Skeletal muscle satellite cell (primary cell): Measurements from ENCODE around the gene ABI3BP.

Source experiments
- H3K27me3 ChIP-seq: 2 replicates; pipeline ENCODE4 v1.7.0; 2013; ENCODE audit warnings: low read length; ENCODE audit not compliant: control insufficient read depth, insufficient read depth
- H3K36me3 ChIP-seq: 2 replicates; pipeline ENCODE4 v1.7.0; 2013; ENCODE audit warnings: mild to moderate bottlenecking, control low read depth, low read length; ENCODE audit not compliant: insufficient read depth
- H3K4me1 ChIP-seq: 2 replicates; pipeline ENCODE4 v1.7.0; 2013; ENCODE audit warnings: low read length; ENCODE audit not compliant: control insufficient read depth, insufficient read depth
- H3K4me2 ChIP-seq: 2 replicates; pipeline ENCODE4 v1.7.0; 2013; ENCODE audit warnings: mild to moderate bottlenecking, low read length
- H3K4me3 ChIP-seq: 2 replicates; pipeline ENCODE4 v1.7.0; 2013; ENCODE audit warnings: low read length
- H3K9ac ChIP-seq: 2 replicates; pipeline ENCODE4 v1.7.0; 2013; ENCODE audit warnings: mild to moderate bottlenecking, low read depth, low read length, moderate library complexity
- H3K9me3 ChIP-seq: replicated peaks from 2 replicates; pipeline ENCODE4 v1.7.0; 2013; ENCODE audit warnings: mild to moderate bottlenecking, control low read depth, low read length

The ABI3BP gene

GRCh38 chr3:100710261-100710968 lies 282.8 kb downstream of the ABI3BP start:
- H3K9me3 ChIP-seq = no peaks in the 10 kb centered on the region
- peak overlapping the region; percentile 89 for H3K4me2 ChIP-seq
- H3K36me3 ChIP-seq = peaks cover 29% of the 10 kb centered on the region
- no peaks in the 10 kb centered on the region for H3K27me3 ChIP-seq
- H3K4me1 ChIP-seq = peaks cover 27% of the 10 kb centered on the region
- H3K4me3 ChIP-seq = peak overlapping the region; percentile 80
- peak overlapping the region; percentile 89 for H3K9ac ChIP-seq

- Histone ChIP-seq H3K9ac (peak overlapping the region; percentile 89), H3K4me3 (peak overlapping the region; percentile 80), H3K4me1 (peaks cover 27% of the 10 kb centered on the region), H3K4me2 (peak overlapping the region; percentile 89), H3K36me3 (peaks cover 24% of the 10 kb centered on the region), H3K9me3 (no peaks in the 10 kb centered on the region), H3K27me3 (no peaks in the 10 kb centered on the region)
Observed at GRCh38 chr3:100709842-100710260, 283.4 kb downstream of the ABI3BP start.

- peak within 1 kb of the TSS; percentile 89 for H3K4me2 ChIP-seq
- H3K27me3 ChIP-seq = no peaks in the 10 kb centered on the region
- H3K4me3 ChIP-seq = peak within 1 kb of the TSS; percentile 80
- peaks cover 27% of the 10 kb centered on the region for H3K4me1 ChIP-seq
- H3K9ac ChIP-seq = peak within 1 kb of the TSS; percentile 89
- peaks cover 17% of the 10 kb centered on the region for H3K36me3 ChIP-seq
- no peaks in the 10 kb centered on the region for H3K9me3 ChIP-seq
Observed at GRCh38 chr3:100708989-100709841, 284.0 kb downstream of the ABI3BP start, which contains the start of gene TFG. TFG (plus strand) TSS chr3:100709494; CDS start chr3:100713686, 4,192 bp downstream.

GRCh38 chr3:100708644-100708988 lies 284.6 kb downstream of the ABI3BP start:
- Histone ChIP-seq H3K27me3 (no peaks in the 10 kb centered on the region), H3K36me3 (peaks cover 11% of the 10 kb centered on the region), H3K4me1 (peaks cover 27% of the 10 kb centered on the region), H3K9me3 (no peaks in the 10 kb centered on the region), H3K9ac (peak overlapping the region; percentile 64), H3K4me2 (peak overlapping the region; percentile 80), H3K4me3 (peak overlapping the region; percentile 62)

DNA sequence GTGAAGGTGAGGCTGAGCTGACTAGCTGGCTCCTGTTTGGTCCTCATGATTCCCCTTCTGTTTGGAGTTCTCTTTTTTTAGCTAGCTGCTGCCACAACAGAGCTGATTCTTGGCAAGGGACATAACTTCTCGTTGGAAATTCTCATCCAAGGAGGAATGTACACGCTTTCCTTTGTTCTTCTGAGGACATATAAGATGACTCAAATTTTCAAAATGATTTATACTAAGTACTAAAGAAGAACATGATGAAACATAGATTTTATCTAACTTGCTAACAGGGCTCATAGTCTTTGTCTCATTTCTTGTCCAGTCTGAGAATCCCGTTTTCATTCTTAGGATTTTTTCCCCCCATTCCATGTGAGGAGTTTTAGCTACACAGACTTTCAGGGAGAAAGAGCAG lies 286.9 kb downstream of the ABI3BP start:
- H3K4me3 ChIP-seq = no peak overlapping the region
- H3K36me3 ChIP-seq = peaks cover 3% of the 10 kb centered on the region
- no peak overlapping the region for H3K4me2 ChIP-seq
- no peak overlapping the region for H3K9ac ChIP-seq
- no peaks in the 10 kb centered on the region for H3K27me3 ChIP-seq
- H3K9me3 ChIP-seq = no peaks in the 10 kb centered on the region
- peaks cover 11% of the 10 kb centered on the region for H3K4me1 ChIP-seq

DNA sequence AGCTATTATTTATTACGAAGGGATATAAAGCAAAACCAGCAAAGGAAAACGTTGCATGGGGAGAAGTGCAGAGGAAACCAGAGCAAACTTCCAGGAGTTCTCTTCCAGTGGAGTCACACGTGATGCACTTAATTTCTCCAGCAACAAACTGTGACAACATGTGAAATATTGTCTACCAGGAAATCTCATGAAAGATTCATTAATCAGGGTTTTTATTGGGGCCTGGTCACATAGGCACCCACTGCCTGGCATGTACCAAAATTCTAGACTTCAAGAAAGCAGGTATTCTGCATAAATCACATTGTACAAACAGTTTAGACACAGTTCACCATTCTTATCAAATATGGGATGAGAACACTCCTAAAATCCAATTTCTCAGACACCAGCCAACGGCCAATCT lies 289.4 kb downstream of the ABI3BP start:
- Histone ChIP-seq H3K27me3 (peaks cover 9% of the 10 kb centered on the region), H3K4me3 (no peak overlapping the region), H3K4me1 (peaks cover 5% of the 10 kb centered on the region), H3K4me2 (no peak overlapping the region), H3K9me3 (no peaks in the 10 kb centered on the region), H3K36me3 (no peaks in the 10 kb centered on the region), H3K9ac (no peak overlapping the region)

DNA sequence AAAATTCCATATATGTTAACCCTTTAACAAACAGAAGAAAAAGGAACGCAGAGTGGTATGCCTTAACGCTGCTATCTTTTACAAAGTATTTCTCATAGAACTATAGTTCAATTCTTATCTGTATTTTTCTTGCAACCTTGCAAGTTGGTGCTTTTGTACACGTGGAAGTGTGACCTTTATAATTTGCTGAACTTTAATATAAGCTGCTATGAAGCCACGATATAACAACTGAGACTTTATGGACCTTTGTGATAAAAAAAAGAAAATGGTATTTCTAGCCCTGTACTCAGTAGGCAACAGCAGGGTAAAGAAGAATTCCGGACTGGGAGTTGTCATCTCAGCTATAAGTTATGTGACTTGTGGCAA lies 290.3 kb downstream of the ABI3BP start:
- H3K4me2 ChIP-seq = no peak overlapping the region
- H3K27me3 ChIP-seq = peaks cover 9% of the 10 kb centered on the region
- H3K36me3 ChIP-seq = no peaks in the 10 kb centered on the region
- H3K4me1 ChIP-seq = no peaks in the 10 kb centered on the region
- no peak overlapping the region for H3K4me3 ChIP-seq
- H3K9me3 ChIP-seq = no peaks in the 10 kb centered on the region
- H3K9ac ChIP-seq = no peak overlapping the region

DNA sequence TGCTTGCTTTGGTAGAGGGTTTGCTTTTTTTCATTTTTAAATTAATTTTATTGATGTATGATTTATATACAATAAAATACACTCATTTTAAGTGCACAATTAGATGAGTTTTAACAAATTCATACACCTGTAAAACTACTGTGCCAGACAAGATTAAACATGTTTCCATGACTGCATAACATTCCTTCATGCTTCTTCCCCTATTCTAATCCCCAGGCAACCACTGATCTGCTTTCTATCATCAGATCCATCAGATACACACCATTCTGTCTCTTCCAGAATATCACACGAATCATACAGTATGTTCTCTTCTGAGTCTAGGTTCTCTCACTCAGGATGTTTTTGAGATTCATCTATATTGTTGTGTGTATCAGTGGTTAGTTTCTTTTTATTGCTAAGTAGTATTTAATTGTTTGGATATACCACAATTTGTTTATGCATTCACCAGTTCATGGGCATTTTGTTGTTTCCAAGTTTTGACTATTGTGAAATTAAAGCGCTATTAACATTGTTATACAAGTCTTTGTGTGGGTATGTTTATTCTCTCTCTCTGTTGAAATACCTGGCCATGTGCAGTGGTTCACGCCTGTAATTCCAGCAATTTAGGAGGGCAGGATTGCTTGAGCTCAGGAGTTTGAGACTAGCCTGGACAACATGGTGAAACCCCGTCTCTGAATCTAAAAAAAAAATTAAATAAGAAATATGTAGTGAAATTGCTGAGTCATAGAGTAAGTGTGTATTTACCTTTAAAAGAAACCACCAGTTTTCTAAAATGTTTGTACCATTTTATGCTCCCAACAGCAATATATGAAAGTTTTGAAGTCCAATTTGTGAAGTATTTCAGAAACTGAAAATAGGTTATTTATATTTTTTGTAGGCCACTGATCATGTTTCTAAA lies 290.9 kb downstream of the ABI3BP start:
- Histone ChIP-seq H3K27me3 (peaks cover 9% of the 10 kb centered on the region), H3K9ac (no peak overlapping the region), H3K4me3 (no peak overlapping the region), H3K9me3 (no peaks in the 10 kb centered on the region), H3K4me1 (no peaks in the 10 kb centered on the region), H3K4me2 (no peak overlapping the region), H3K36me3 (no peaks in the 10 kb centered on the region)

GRCh38 chr3:100700708-100701107 lies 292.5 kb downstream of the ABI3BP start:
- Histone ChIP-seq H3K4me1 (no peaks in the 10 kb centered on the region), H3K27me3 (peaks cover 9% of the 10 kb centered on the region), H3K4me2 (no peak overlapping the region), H3K4me3 (no peak overlapping the region), H3K36me3 (no peaks in the 10 kb centered on the region), H3K9me3 (no peaks in the 10 kb centered on the region), H3K9ac (no peak overlapping the region)
